ENCODE results near the gene RCVRN. TPM values are rescaled to one million over a fixed set of nuclear protein-coding genes. Genes with fewer than 3 reads are reported as not detected.

The RCVRN gene
- total RNA-seq, 5 donors from 2014 or later (not counting 1 experiment from before 2014, with no cell fraction given) = 0.37 TPM; not detected in 4

- no peaks in the 10 kb centered on the region for H3K36me3 Mint-ChIP-seq
- no peak for DNase-seq
- H3K4me3 ChIP-seq (ENCODE audit: control insufficient read depth in 1 of 2, extremely low read depth in 1 of 2, low read length in 1 of 2) = no peak overlapping the region
- ChIA-PET CTCF (no interaction called here), POLR2A (no interaction called here)
- H3K27me3 ChIP-seq (replicated peaks in 1 of 2; ENCODE audit: control insufficient read depth in 2 of 2, extremely low read depth in 1 of 2, insufficient read depth in 2 of 2, low read length in 1 of 2) = peaks cover 0 to 9% of the 10 kb centered on the region in 2 experiments
- H3K4me3 Mint-ChIP-seq = no peak overlapping the region
- H3K27ac ChIP-seq (ENCODE audit: low read length) = no peak overlapping the region
- no peak for ATAC-seq (replicated peaks in 1 of 4)
- H3K9me3 ChIP-seq = no peaks in the 10 kb centered on the region
- H3K27ac Mint-ChIP-seq = no peak overlapping the region
- WGBS (ENCODE audit: insufficient coverage) = 52% methylated on average over 5 of the region's 6 CpGs
- H3K4me1 ChIP-seq (ENCODE audit: control insufficient read depth in 1 of 2, extremely low read depth in 1 of 2, insufficient read depth in 2 of 2, low read length in 2 of 2) = no peaks in the 10 kb centered on the region
- peaks cover 14 to 23% of the 10 kb centered on the region in 2 donors for H3K27me3 Mint-ChIP-seq
- H3K9me3 Mint-ChIP-seq = no peaks in the 10 kb centered on the region
- H3K4me1 Mint-ChIP-seq = no peaks in the 10 kb centered on the region
- H3K36me3 ChIP-seq (ENCODE audit: control insufficient read depth in 2 of 2, extremely low read depth in 1 of 2, insufficient read depth in 1 of 2, low read length in 1 of 2) = no peaks in the 10 kb centered on the region
These were observed 32.2 kb downstream of the RCVRN start for GRCh38 chr17:9872852-9873251.

GRCh38 chr17:9868552-9868951, 36.5 kb downstream of the RCVRN start:
- Mint-ChIP-seq H3K27ac (no peak overlapping the region), H3K4me3 (no peak overlapping the region), H3K27me3 (peaks cover 3 to 7% of the 10 kb centered on the region in 2 donors), H3K9me3 (no peaks in the 10 kb centered on the region), H3K4me1 (no peaks in the 10 kb centered on the region), H3K36me3 (no peaks in the 10 kb centered on the region)
- DNase-seq = no peak
- CTCF ChIA-PET = no interaction called here
- H3K27ac ChIP-seq (ENCODE audit: low read length) = no peak overlapping the region
- POLR2A ChIA-PET = no interaction called here
- WGBS (ENCODE audit: insufficient coverage) = no CpG with 5 or more reads among the region's 3 CpGs
- H3K4me1 ChIP-seq (ENCODE audit: control insufficient read depth in 1 of 2, extremely low read depth in 1 of 2, insufficient read depth in 2 of 2, low read length in 2 of 2) = no peaks in the 10 kb centered on the region
- no peak for ATAC-seq (replicated peaks in 1 of 4)
- peaks cover 0 to 4% of the 10 kb centered on the region in 2 experiments for H3K27me3 ChIP-seq (replicated peaks in 1 of 2; ENCODE audit: control insufficient read depth in 2 of 2, extremely low read depth in 1 of 2, insufficient read depth in 2 of 2, low read length in 1 of 2)
- no peak overlapping the region for H3K4me3 ChIP-seq (ENCODE audit: control insufficient read depth in 1 of 2, extremely low read depth in 1 of 2, low read length in 1 of 2)
- no peaks in the 10 kb centered on the region for H3K9me3 ChIP-seq
- H3K36me3 ChIP-seq (ENCODE audit: control insufficient read depth in 2 of 2, extremely low read depth in 1 of 2, insufficient read depth in 1 of 2, low read length in 1 of 2) = no peaks in the 10 kb centered on the region

- no peaks in the 10 kb centered on the region for H3K4me1 Mint-ChIP-seq
- Histone ChIP-seq H3K36me3 (ENCODE audit: control insufficient read depth in 2 of 2, extremely low read depth in 1 of 2, insufficient read depth in 1 of 2, low read length in 1 of 2) (no peaks in the 10 kb centered on the region), H3K4me3 (ENCODE audit: control insufficient read depth in 1 of 2, extremely low read depth in 1 of 2, low read length in 1 of 2) (no peak overlapping the region), H3K4me1 (ENCODE audit: control insufficient read depth in 1 of 2, extremely low read depth in 1 of 2, insufficient read depth in 2 of 2, low read length in 2 of 2) (no peaks in the 10 kb centered on the region), H3K27me3 (replicated peaks in 1 of 2; ENCODE audit: control insufficient read depth in 2 of 2, extremely low read depth in 1 of 2, insufficient read depth in 2 of 2, low read length in 1 of 2) (no peaks in the 10 kb centered on the region), H3K9me3 (no peaks in the 10 kb centered on the region), H3K27ac (ENCODE audit: low read length) (no peak overlapping the region)
- DNase-seq (no peak), ATAC-seq (replicated peaks in 1 of 4) (no peak)
- H3K9me3 Mint-ChIP-seq = peaks cover 0 to 12% (median 12%) of the 10 kb centered on the region in 3 donors
- H3K36me3 Mint-ChIP-seq = no peaks in the 10 kb centered on the region
- no peak overlapping the region for H3K27ac Mint-ChIP-seq
- WGBS (ENCODE audit: insufficient coverage) = no CpG with 5 or more reads among the region's 1 CpG
- no peak overlapping the region for H3K4me3 Mint-ChIP-seq
- peaks cover 0 to 3% of the 10 kb centered on the region in 2 donors for H3K27me3 Mint-ChIP-seq
- POLR2A ChIA-PET = interaction anchor here in 1 of 2 donors (0.6 kb wide), 1 partner anchor 418 kb away, joined by 4 read pairs; no protein-coding TSS in a partner anchor
- CTCF ChIA-PET = no interaction called here
These were observed 39.5 kb downstream of the RCVRN start for GRCh38 chr17:9865586-9865985.

- H3K4me1 Mint-ChIP-seq = no peaks in the 10 kb centered on the region
- DNase-seq = no peak
- Histone ChIP-seq H3K36me3 (ENCODE audit: control insufficient read depth in 2 of 2, extremely low read depth in 1 of 2, insufficient read depth in 1 of 2, low read length in 1 of 2) (no peaks in the 10 kb centered on the region), H3K9me3 (no peaks in the 10 kb centered on the region), H3K4me3 (ENCODE audit: control insufficient read depth in 1 of 2, extremely low read depth in 1 of 2, low read length in 1 of 2) (no peak overlapping the region), H3K27me3 (replicated peaks in 1 of 2; ENCODE audit: control insufficient read depth in 2 of 2, extremely low read depth in 1 of 2, insufficient read depth in 2 of 2, low read length in 1 of 2) (no peaks in the 10 kb centered on the region), H3K27ac (ENCODE audit: low read length) (no peak overlapping the region), H3K4me1 (ENCODE audit: control insufficient read depth in 1 of 2, extremely low read depth in 1 of 2, insufficient read depth in 2 of 2, low read length in 2 of 2) (no peaks in the 10 kb centered on the region)
- no peak for ATAC-seq (replicated peaks in 1 of 4)
- POLR2A ChIA-PET = no interaction called here
- no peak overlapping the region for H3K4me3 Mint-ChIP-seq
- H3K9me3 Mint-ChIP-seq = peaks cover 0 to 18% (median 16%) of the 10 kb centered on the region in 3 donors
- no peak overlapping the region for H3K27ac Mint-ChIP-seq
- no peaks in the 10 kb centered on the region for H3K36me3 Mint-ChIP-seq
- CTCF ChIA-PET = no interaction called here
- WGBS (ENCODE audit: insufficient coverage) = 100% methylated on average over 2 of the region's 4 CpGs
- peaks cover 0 to 2% of the 10 kb centered on the region in 2 donors for H3K27me3 Mint-ChIP-seq
These were observed 42.1 kb downstream of the RCVRN start for GRCh38 chr17:9862949-9863348.

GRCh38 chr17:9862220-9862619, 42.9 kb downstream of the RCVRN start:
- ATAC-seq (replicated peaks in 1 of 4) = no peak
- no peak overlapping the region for H3K4me3 Mint-ChIP-seq
- CTCF ChIA-PET = no interaction called here

GRCh38 chr17:9860851-9861250, 44.2 kb downstream of the RCVRN start:
- no peaks in the 10 kb centered on the region for H3K36me3 Mint-ChIP-seq
- WGBS (ENCODE audit: insufficient coverage) = 100% methylated on average over 1 of the region's 7 CpGs
- H3K27ac Mint-ChIP-seq = no peak overlapping the region
- no peak for ATAC-seq (replicated peaks in 1 of 4)
- H3K27ac ChIP-seq (ENCODE audit: low read length) = no peak overlapping the region
- no peak overlapping the region for H3K4me3 Mint-ChIP-seq
- H3K27me3 Mint-ChIP-seq = no peaks in the 10 kb centered on the region
- H3K4me3 ChIP-seq (ENCODE audit: control insufficient read depth in 1 of 2, extremely low read depth in 1 of 2, low read length in 1 of 2) = no peak overlapping the region
- peaks cover 0 to 22% (median 16%) of the 10 kb centered on the region in 3 donors for H3K9me3 Mint-ChIP-seq
- no peaks in the 10 kb centered on the region for H3K4me1 ChIP-seq (ENCODE audit: control insufficient read depth in 1 of 2, extremely low read depth in 1 of 2, insufficient read depth in 2 of 2, low read length in 2 of 2)
- no peak for DNase-seq
- CTCF ChIA-PET = no interaction called here
- H3K4me1 Mint-ChIP-seq = no peaks in the 10 kb centered on the region
- H3K36me3 ChIP-seq (ENCODE audit: control insufficient read depth in 2 of 2, extremely low read depth in 1 of 2, insufficient read depth in 1 of 2, low read length in 1 of 2) = no peaks in the 10 kb centered on the region
- H3K9me3 ChIP-seq = no peaks in the 10 kb centered on the region
- H3K27me3 ChIP-seq (replicated peaks in 1 of 2; ENCODE audit: control insufficient read depth in 2 of 2, extremely low read depth in 1 of 2, insufficient read depth in 2 of 2, low read length in 1 of 2) = no peaks in the 10 kb centered on the region
- POLR2A ChIA-PET = no interaction called here

More at GRCh38 chr17:9862220-9862619, 42.9 kb downstream of the RCVRN start:
- Histone ChIP-seq H3K27ac (ENCODE audit: low read length) (no peak overlapping the region), H3K9me3 (no peaks in the 10 kb centered on the region), H3K27me3 (replicated peaks in 1 of 2; ENCODE audit: control insufficient read depth in 2 of 2, extremely low read depth in 1 of 2, insufficient read depth in 2 of 2, low read length in 1 of 2) (no peaks in the 10 kb centered on the region), H3K36me3 (ENCODE audit: control insufficient read depth in 2 of 2, extremely low read depth in 1 of 2, insufficient read depth in 1 of 2, low read length in 1 of 2) (no peaks in the 10 kb centered on the region), H3K4me1 (ENCODE audit: control insufficient read depth in 1 of 2, extremely low read depth in 1 of 2, insufficient read depth in 2 of 2, low read length in 2 of 2) (no peaks in the 10 kb centered on the region), H3K4me3 (ENCODE audit: control insufficient read depth in 1 of 2, extremely low read depth in 1 of 2, low read length in 1 of 2) (no peak overlapping the region)
- peaks cover 0 to 22% (median 16%) of the 10 kb centered on the region in 3 donors for H3K9me3 Mint-ChIP-seq
- no peak for DNase-seq
- POLR2A ChIA-PET = no interaction called here
- H3K4me1 Mint-ChIP-seq = no peaks in the 10 kb centered on the region
- no peaks in the 10 kb centered on the region for H3K36me3 Mint-ChIP-seq
- WGBS (ENCODE audit: insufficient coverage) = no CpG with 5 or more reads among the region's 1 CpG
- H3K27me3 Mint-ChIP-seq = no peaks in the 10 kb centered on the region
- H3K27ac Mint-ChIP-seq = no peak overlapping the region

- H3K4me3 Mint-ChIP-seq = no peak overlapping the region
- DNase-seq = no peak
- no peak overlapping the region for H3K27ac Mint-ChIP-seq
- no peaks in the 10 kb centered on the region for H3K9me3 ChIP-seq
- H3K4me1 ChIP-seq (ENCODE audit: control insufficient read depth in 1 of 2, extremely low read depth in 1 of 2, insufficient read depth in 2 of 2, low read length in 2 of 2) = no peaks in the 10 kb centered on the region
- ATAC-seq (replicated peaks in 1 of 4) = no peak
- no peaks in the 10 kb centered on the region for H3K36me3 ChIP-seq (ENCODE audit: control insufficient read depth in 2 of 2, extremely low read depth in 1 of 2, insufficient read depth in 1 of 2, low read length in 1 of 2)
- POLR2A ChIA-PET = no interaction called here
- no peak overlapping the region for H3K27ac ChIP-seq (ENCODE audit: low read length)
- H3K4me1 Mint-ChIP-seq = no peaks in the 10 kb centered on the region
- 100% methylated on average over 1 of the region's 5 CpGs for WGBS (ENCODE audit: insufficient coverage)
- no peaks in the 10 kb centered on the region for H3K36me3 Mint-ChIP-seq
- CTCF ChIA-PET = no interaction called here
- H3K4me3 ChIP-seq (ENCODE audit: control insufficient read depth in 1 of 2, extremely low read depth in 1 of 2, low read length in 1 of 2) = no peak overlapping the region
- H3K27me3 Mint-ChIP-seq = no peaks in the 10 kb centered on the region
- H3K27me3 ChIP-seq (replicated peaks in 1 of 2; ENCODE audit: control insufficient read depth in 2 of 2, extremely low read depth in 1 of 2, insufficient read depth in 2 of 2, low read length in 1 of 2) = no peaks in the 10 kb centered on the region
- peaks cover 0 to 22% (median 16%) of the 10 kb centered on the region in 3 donors for H3K9me3 Mint-ChIP-seq
These were observed 45.3 kb downstream of the RCVRN start for GRCh38 chr17:9859781-9860180.

Data from T-cell (primary cell).